HG02973 (cell line): Measurements from ENCODE around the gene MGLL.
"Not testable (repeated sequence)": the region's sequence is repeated elsewhere in the genome, so short reads cannot be mapped to it uniquely, and the experiment has no call there.

ENCODE experiments used
- ATAC-seq: cut with Tn5 transposase; IDR thresholded peaks from one replicate; pipeline ENCODE4 v1.9.1; 2021; ENCODE audit warnings: moderate library complexity; ENCODE audit not compliant: unreplicated experiment

MGLL gene

GRCh38 chr3:127712881-127713771, 109.2 kb downstream of the MGLL start:
- ATAC-seq, result no peak

- no peak for ATAC-seq
Observed at GRCh38 chr3:127712461-127712860, 109.9 kb downstream of the MGLL start.

GRCh38 chr3:127711896-127712295, 110.4 kb downstream of the MGLL start:
- no peak for ATAC-seq

- no peak for ATAC-seq
Observed at GRCh38 chr3:127711021-127711695, 111.2 kb downstream of the MGLL start.

GRCh38 chr3:127710155-127710941, 112.0 kb downstream of the MGLL start:
- no peak for ATAC-seq

- ATAC-seq, result no peak
Observed at GRCh38 chr3:127709320-127710060, 112.8 kb downstream of the MGLL start.

GRCh38 chr3:127708837-127709236, 113.5 kb downstream of the MGLL start:
- ATAC-seq, result no peak

GRCh38 chr3:127707851-127708411, 114.4 kb downstream of the MGLL start:
- no peak for ATAC-seq

- no peak for ATAC-seq
Observed at GRCh38 chr3:127706785-127707351, 115.4 kb downstream of the MGLL start.

GRCh38 chr3:127706312-127706711, 116.0 kb downstream of the MGLL start:
- ATAC-seq, result no peak

- ATAC-seq, result not testable (repeated sequence)
Observed at GRCh38 chr3:127704840-127705239, 117.5 kb downstream of the MGLL start.

- ATAC-seq, result no peak
Observed at GRCh38 chr3:127702151-127702578, 120.2 kb downstream of the MGLL start.

GRCh38 chr3:127701280-127701911, 120.9 kb downstream of the MGLL start:
- ATAC-seq, result no peak

GRCh38 chr3:127700406-127700805, 121.9 kb downstream of the MGLL start:
- no peak for ATAC-seq

- ATAC-seq, result no peak
Observed at GRCh38 chr3:127699416-127700300, 122.7 kb downstream of the MGLL start.

- no peak for ATAC-seq
Observed at GRCh38 chr3:127698691-127699415, 123.5 kb downstream of the MGLL start.

GRCh38 chr3:127698286-127698685, 124.0 kb downstream of the MGLL start:
- no peak for ATAC-seq
